Prostate gland (tissue), 2 donors: Measurements from ENCODE around the gene ATP9B.

ENCODE experiments used
- POLR2A ChIP-seq: fragments of 450-650 bp; IDR thresholded peaks from one replicate; pipeline ENCODE4 v1.6.1; 2016; ENCODE audit warnings: antibody characterized with exemption, mild to moderate bottlenecking
- POLR2AphosphoS5 ChIP-seq: sonication (generic); formaldehyde crosslinking; IDR thresholded peaks from one replicate; pipeline ENCODE4 v1.6.1; 2017; ENCODE audit warnings: antibody characterized with exemption
- TF ChIP-seq, protein P1 (sequence below), 4 experiments: fragments of 200-600 bp in 2 of 4; fragments of 450-650 bp in 2 of 4; sonication (generic) in 2 of 4; IDR thresholded peaks; 1 replicate in 3 of 4; 2 replicates in 1 of 4; pipeline ENCODE4 v1.5.1; 2016 to 2019; ENCODE audit warnings: antibody characterized with exemption in 4 of 4, mild to moderate bottlenecking in 2 of 4, moderate library complexity in 2 of 4

GRCh38 chr18:79048245-79048632, 21.0 kb upstream of the ATP9B start:
- TF ChIP-seq POLR2A (no peak), POLR2AphosphoS5 (no peak)
- TF ChIP-seq, protein P1, sequence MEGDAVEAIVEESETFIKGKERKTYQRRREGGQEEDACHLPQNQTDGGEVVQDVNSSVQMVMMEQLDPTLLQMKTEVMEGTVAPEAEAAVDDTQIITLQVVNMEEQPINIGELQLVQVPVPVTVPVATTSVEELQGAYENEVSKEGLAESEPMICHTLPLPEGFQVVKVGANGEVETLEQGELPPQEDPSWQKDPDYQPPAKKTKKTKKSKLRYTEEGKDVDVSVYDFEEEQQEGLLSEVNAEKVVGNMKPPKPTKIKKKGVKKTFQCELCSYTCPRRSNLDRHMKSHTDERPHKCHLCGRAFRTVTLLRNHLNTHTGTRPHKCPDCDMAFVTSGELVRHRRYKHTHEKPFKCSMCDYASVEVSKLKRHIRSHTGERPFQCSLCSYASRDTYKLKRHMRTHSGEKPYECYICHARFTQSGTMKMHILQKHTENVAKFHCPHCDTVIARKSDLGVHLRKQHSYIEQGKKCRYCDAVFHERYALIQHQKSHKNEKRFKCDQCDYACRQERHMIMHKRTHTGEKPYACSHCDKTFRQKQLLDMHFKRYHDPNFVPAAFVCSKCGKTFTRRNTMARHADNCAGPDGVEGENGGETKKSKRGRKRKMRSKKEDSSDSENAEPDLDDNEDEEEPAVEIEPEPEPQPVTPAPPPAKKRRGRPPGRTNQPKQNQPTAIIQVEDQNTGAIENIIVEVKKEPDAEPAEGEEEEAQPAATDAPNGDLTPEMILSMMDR (IDR thresholded peaks at IDR 0.05) = no peak
